ENCODE data around the gene WDFY3. TPM values are rescaled to one million over a fixed set of nuclear protein-coding genes. Genes with fewer than 3 reads are reported as not detected.

Gene WDFY3
- total RNA-seq = 109 TPM

- DNase-seq = peak; percentile 89
Measured at GRCh38 chr4:84966382-84967242, at the start of gene WDFY3. Gene WDFY3, minus strand, starts transcription at chr4:84966690. Its CDS starts 106,099 bp downstream, at chr4:84860591.

GRCh38 chr4:85005865-85006377, 39.4 kb upstream of the WDFY3 start:
- no peak for DNase-seq

GRCh38 chr4:85000343-85000742, 33.9 kb upstream of the WDFY3 start:
- no peak for DNase-seq

GRCh38 chr4:84995386-84995785, 28.9 kb upstream of the WDFY3 start:
- DNase-seq = no peak

GRCh38 chr4:84994280-84994679, 27.8 kb upstream of the WDFY3 start:
- peak; percentile 73 for DNase-seq

GRCh38 chr4:84985952-84986351, 19.5 kb upstream of the WDFY3 start:
- no peak for DNase-seq

- no peak for DNase-seq
Measured at GRCh38 chr4:84977396-84977795, 10.9 kb upstream of the WDFY3 start.

- no peak for DNase-seq
Measured at GRCh38 chr4:84973856-84974255, 7.4 kb upstream of the WDFY3 start.

GRCh38 chr4:84971319-84971932, 4.9 kb upstream of the WDFY3 start:
- DNase-seq = peak; percentile 68

GRCh38 chr4:84968925-84969324, 2.4 kb upstream of the WDFY3 start:
- DNase-seq = no peak

- no peak for DNase-seq
Measured at GRCh38 chr4:84967243-84967690, 777 bp upstream of the WDFY3 start.

GRCh38 chr4:84965553-84966381, 723 bp downstream of the WDFY3 start:
- no peak for DNase-seq

GRCh38 chr4:84964995-84965552, 1.4 kb downstream of the WDFY3 start:
- DNase-seq = peak; percentile 8

- DNase-seq = no peak
Measured at GRCh38 chr4:84962102-84962501, 4.4 kb downstream of the WDFY3 start.

GRCh38 chr4:84958434-84958833, 8.1 kb downstream of the WDFY3 start:
- DNase-seq = no peak

- no peak for DNase-seq
Measured at GRCh38 chr4:84957514-84958420, 8.7 kb downstream of the WDFY3 start.

- DNase-seq = no peak
Measured at GRCh38 chr4:84956014-84956413, 10.5 kb downstream of the WDFY3 start.

- no peak for DNase-seq
Measured at GRCh38 chr4:84954982-84955567, 11.4 kb downstream of the WDFY3 start.

- DNase-seq = no peak
Measured at GRCh38 chr4:84952776-84953175, 13.7 kb downstream of the WDFY3 start.

GRCh38 chr4:84952004-84952403, 14.5 kb downstream of the WDFY3 start:
- no peak for DNase-seq

GRCh38 chr4:84948056-84948455, 18.4 kb downstream of the WDFY3 start:
- DNase-seq = no peak
